Keratinocyte (primary cell): Measurements from ENCODE around the gene COQ4.
A peak's percentile ranks its signal among the peaks of the same experiment; 100 is the strongest.

Source experiments
- EZH2 ChIP-seq: IDR thresholded peaks from one replicate; pipeline ENCODE4 v1.6.1; 2012; ENCODE audit warnings: inconsistent platforms, mild to moderate bottlenecking, low read length, moderate library complexity
- TF ChIP-seq, protein P1 (sequence below), 3 experiments: IDR thresholded peaks in 1 of 3; conservative IDR thresholded peaks in 1 of 3; optimal IDR thresholded peaks in 1 of 3; 2 replicates in 2 of 3; 3 replicates in 1 of 3; pipeline versions ENCODE3 to v1.5.1; 2011; ENCODE audit warnings: low read length in 3 of 3, mild to moderate bottlenecking in 3 of 3, moderate library complexity in 2 of 3, control low read depth in 1 of 3, inconsistent platforms in 1 of 3; ENCODE audit not compliant: insufficient read depth in 2 of 3; ENCODE audit errors: extremely low read depth in 1 of 3

- TF ChIP-seq, protein P1, sequence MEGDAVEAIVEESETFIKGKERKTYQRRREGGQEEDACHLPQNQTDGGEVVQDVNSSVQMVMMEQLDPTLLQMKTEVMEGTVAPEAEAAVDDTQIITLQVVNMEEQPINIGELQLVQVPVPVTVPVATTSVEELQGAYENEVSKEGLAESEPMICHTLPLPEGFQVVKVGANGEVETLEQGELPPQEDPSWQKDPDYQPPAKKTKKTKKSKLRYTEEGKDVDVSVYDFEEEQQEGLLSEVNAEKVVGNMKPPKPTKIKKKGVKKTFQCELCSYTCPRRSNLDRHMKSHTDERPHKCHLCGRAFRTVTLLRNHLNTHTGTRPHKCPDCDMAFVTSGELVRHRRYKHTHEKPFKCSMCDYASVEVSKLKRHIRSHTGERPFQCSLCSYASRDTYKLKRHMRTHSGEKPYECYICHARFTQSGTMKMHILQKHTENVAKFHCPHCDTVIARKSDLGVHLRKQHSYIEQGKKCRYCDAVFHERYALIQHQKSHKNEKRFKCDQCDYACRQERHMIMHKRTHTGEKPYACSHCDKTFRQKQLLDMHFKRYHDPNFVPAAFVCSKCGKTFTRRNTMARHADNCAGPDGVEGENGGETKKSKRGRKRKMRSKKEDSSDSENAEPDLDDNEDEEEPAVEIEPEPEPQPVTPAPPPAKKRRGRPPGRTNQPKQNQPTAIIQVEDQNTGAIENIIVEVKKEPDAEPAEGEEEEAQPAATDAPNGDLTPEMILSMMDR (optimal IDR thresholded peaks at IDR 0.05 in 1 of 3, IDR thresholded peaks at IDR 0.05 in 1 of 3, conservative IDR thresholded peaks at IDR 0.05 in 1 of 3; ENCODE audit: extremely low read depth in 1 of 3, insufficient read depth in 2 of 3, low read length in 3 of 3): peak; percentile 91 to 98 (median 97)
- no peak for TF ChIP-seq EZH2
Observed at GRCh38 chr9:128361986-128362646, 39.5 kb downstream of the COQ4 start.
